T-helper 1 cell treated with Interleukin-12 subunit alpha and Interleukin-12 subunit beta and Interleukin-4 antibody, amounts not matched to agents 30 μg/mL and 1 μg/mL, for 36 hours (primary cell): Measurements from ENCODE around the gene HNRNPAB.
"Not testable (repeated sequence)": the region's sequence is repeated elsewhere in the genome, so short reads cannot be mapped to it uniquely, and the experiment has no call there.

Experiments used
- H3K27ac Mint-ChIP-seq: one replicate; pipeline ENCODE4 v1.8.0; 2021; ENCODE audit warnings: mild to moderate bottlenecking, mixed read lengths
- H3K27me3 Mint-ChIP-seq: one replicate; pipeline ENCODE4 v1.8.0; 2021; ENCODE audit warnings: low read depth, mixed read lengths
- H3K36me3 Mint-ChIP-seq: one replicate; pipeline ENCODE4 v1.8.0; 2021; ENCODE audit warnings: low read depth, mixed read lengths
- H3K4me1 Mint-ChIP-seq: one replicate; pipeline ENCODE4 v1.8.0; 2021; ENCODE audit warnings: low read depth, mixed read lengths
- H3K4me3 Mint-ChIP-seq: one replicate; pipeline ENCODE4 v1.8.0; 2021; ENCODE audit warnings: mild to moderate bottlenecking, moderate library complexity, mixed read lengths
- H3K9me3 Mint-ChIP-seq: one replicate; pipeline ENCODE4 v1.8.0; 2021; ENCODE audit warnings: mixed read lengths

HNRNPAB gene

DNA sequence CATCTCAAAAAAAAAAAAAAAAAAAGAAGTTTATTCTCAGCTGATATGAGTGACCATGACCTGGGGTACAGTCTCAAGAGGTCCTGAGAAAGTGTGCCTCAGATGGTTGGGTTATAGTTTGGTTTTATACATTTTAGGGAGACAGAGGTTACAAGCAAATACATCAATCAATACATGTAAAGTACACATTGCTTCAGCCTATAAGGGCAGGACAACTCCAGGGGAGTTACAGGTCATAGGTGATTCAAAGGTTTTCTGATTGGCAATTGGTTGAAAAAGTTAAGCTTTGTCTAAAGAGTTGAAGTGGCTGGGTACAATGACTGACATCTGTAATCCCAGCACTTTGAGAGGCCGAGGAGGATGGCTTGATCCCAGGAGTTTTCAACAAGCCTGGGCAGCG is 14.9 kb upstream of the HNRNPAB start:
- H3K9me3 Mint-ChIP-seq = no peaks in the 10 kb centered on the region
- peaks cover 14% of the 10 kb centered on the region for H3K4me1 Mint-ChIP-seq
- H3K4me3 Mint-ChIP-seq = no peak overlapping the region
- H3K27me3 Mint-ChIP-seq = peaks cover 34% of the 10 kb centered on the region
- H3K36me3 Mint-ChIP-seq = no peaks in the 10 kb centered on the region
- no peak overlapping the region for H3K27ac Mint-ChIP-seq

GRCh38 chr5:178191661-178192060 is 12.7 kb upstream of the HNRNPAB start:
- Mint-ChIP-seq H3K27me3 (peaks cover 42% of the 10 kb centered on the region), H3K4me1 (peaks cover 14% of the 10 kb centered on the region), H3K9me3 (no peaks in the 10 kb centered on the region), H3K4me3 (no peak overlapping the region), H3K36me3 (no peaks in the 10 kb centered on the region), H3K27ac (no peak overlapping the region)

DNA sequence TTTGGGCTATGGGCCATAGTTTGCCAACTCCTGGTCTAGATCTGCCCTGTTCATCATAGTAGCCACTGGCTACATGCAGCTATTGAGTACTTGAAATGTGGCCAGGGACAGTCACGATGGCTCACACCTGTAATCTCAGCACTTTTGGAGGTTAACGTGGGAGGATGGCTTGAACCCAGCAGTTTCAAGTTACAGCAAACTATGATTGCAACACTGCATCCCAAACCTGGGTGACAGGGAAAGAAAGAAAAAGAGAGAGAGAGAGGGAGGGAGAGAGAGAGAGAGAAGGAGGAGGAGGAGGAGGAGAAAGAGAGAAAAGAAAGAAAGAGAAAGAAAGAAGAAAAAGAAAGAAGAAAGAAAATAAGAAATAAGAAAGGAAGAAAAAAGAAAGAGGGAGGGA is 12.1 kb upstream of the HNRNPAB start:
- H3K4me3 Mint-ChIP-seq = no peak overlapping the region
- H3K27me3 Mint-ChIP-seq = peaks cover 42% of the 10 kb centered on the region
- H3K36me3 Mint-ChIP-seq = no peaks in the 10 kb centered on the region
- no peaks in the 10 kb centered on the region for H3K9me3 Mint-ChIP-seq
- H3K27ac Mint-ChIP-seq = no peak overlapping the region
- H3K4me1 Mint-ChIP-seq = peaks cover 14% of the 10 kb centered on the region

GRCh38 chr5:178192787-178193186 is 11.5 kb upstream of the HNRNPAB start:
- no peaks in the 10 kb centered on the region for H3K9me3 Mint-ChIP-seq
- H3K27me3 Mint-ChIP-seq = peaks cover 42% of the 10 kb centered on the region
- H3K27ac Mint-ChIP-seq = no peak overlapping the region
- no peaks in the 10 kb centered on the region for H3K36me3 Mint-ChIP-seq
- H3K4me3 Mint-ChIP-seq = no peak overlapping the region
- peaks cover 14% of the 10 kb centered on the region for H3K4me1 Mint-ChIP-seq

GRCh38 chr5:178193251-178193809 is 11.0 kb upstream of the HNRNPAB start:
- no peak overlapping the region for H3K27ac Mint-ChIP-seq
- peaks cover 41% of the 10 kb centered on the region for H3K27me3 Mint-ChIP-seq
- H3K4me1 Mint-ChIP-seq = peaks cover 14% of the 10 kb centered on the region
- no peaks in the 10 kb centered on the region for H3K36me3 Mint-ChIP-seq
- H3K9me3 Mint-ChIP-seq = no peaks in the 10 kb centered on the region
- peak overlapping the region; percentile 17 for H3K4me3 Mint-ChIP-seq

- Mint-ChIP-seq H3K4me3 (no peak overlapping the region), H3K9me3 (no peaks in the 10 kb centered on the region), H3K27me3 (peaks cover 36% of the 10 kb centered on the region), H3K27ac (no peak overlapping the region), H3K36me3 (no peaks in the 10 kb centered on the region), H3K4me1 (peaks cover 14% of the 10 kb centered on the region)
Observed at GRCh38 chr5:178194026-178194425, 10.3 kb upstream of the HNRNPAB start.

DNA sequence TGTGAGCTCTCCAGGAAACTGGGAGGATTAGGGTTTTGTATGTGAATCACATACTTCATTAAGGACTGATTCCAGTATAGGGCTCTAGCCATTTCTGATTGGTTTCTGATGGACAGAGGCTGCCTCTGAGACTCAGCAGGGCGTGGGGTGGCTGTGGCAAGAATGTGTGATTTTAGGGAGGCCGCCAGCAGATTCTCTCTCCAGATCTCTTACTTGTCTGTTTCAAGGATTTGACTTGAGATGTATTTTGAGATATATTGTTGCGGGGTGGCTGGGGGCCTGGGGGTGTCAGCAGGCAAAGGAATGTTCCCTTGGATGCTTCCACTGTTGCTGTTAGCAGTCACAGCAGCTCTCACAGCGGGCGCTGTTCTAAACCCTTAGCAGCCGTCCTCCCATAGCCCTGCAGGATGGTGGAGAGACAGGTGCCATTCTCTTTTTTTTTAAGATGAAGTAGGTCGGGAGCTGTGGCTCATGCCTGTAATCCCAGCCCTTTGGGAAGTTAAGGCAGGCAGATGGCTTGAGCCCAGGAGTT is 8.0 kb upstream of the HNRNPAB start:
- Mint-ChIP-seq H3K27me3 (peaks cover 29% of the 10 kb centered on the region), H3K9me3 (no peaks in the 10 kb centered on the region), H3K4me1 (peaks cover 14% of the 10 kb centered on the region), H3K4me3 (no peak overlapping the region), H3K27ac (no peak overlapping the region), H3K36me3 (no peaks in the 10 kb centered on the region)

GRCh38 chr5:178196986-178197385 is 7.3 kb upstream of the HNRNPAB start:
- Mint-ChIP-seq H3K4me1 (peaks cover 14% of the 10 kb centered on the region), H3K27ac (no peak overlapping the region), H3K9me3 (no peaks in the 10 kb centered on the region), H3K36me3 (no peaks in the 10 kb centered on the region), H3K4me3 (no peak overlapping the region), H3K27me3 (peaks cover 28% of the 10 kb centered on the region)

GRCh38 chr5:178198151-178198550 is 6.2 kb upstream of the HNRNPAB start:
- H3K9me3 Mint-ChIP-seq, H3K4me3 Mint-ChIP-seq, H3K36me3 Mint-ChIP-seq, H3K27ac Mint-ChIP-seq: not testable (repeated sequence)
- Mint-ChIP-seq H3K27me3 (peaks cover 19% of the 10 kb centered on the region), H3K4me1 (peaks cover 10% of the 10 kb centered on the region)

- H3K27ac Mint-ChIP-seq = no peak overlapping the region
- H3K36me3 Mint-ChIP-seq = no peaks in the 10 kb centered on the region
- peaks cover 7% of the 10 kb centered on the region for H3K4me1 Mint-ChIP-seq
- no peak overlapping the region for H3K4me3 Mint-ChIP-seq
- peaks cover 14% of the 10 kb centered on the region for H3K27me3 Mint-ChIP-seq
- H3K9me3 Mint-ChIP-seq = no peaks in the 10 kb centered on the region
Observed at GRCh38 chr5:178198706-178199105, 5.6 kb upstream of the HNRNPAB start.

DNA sequence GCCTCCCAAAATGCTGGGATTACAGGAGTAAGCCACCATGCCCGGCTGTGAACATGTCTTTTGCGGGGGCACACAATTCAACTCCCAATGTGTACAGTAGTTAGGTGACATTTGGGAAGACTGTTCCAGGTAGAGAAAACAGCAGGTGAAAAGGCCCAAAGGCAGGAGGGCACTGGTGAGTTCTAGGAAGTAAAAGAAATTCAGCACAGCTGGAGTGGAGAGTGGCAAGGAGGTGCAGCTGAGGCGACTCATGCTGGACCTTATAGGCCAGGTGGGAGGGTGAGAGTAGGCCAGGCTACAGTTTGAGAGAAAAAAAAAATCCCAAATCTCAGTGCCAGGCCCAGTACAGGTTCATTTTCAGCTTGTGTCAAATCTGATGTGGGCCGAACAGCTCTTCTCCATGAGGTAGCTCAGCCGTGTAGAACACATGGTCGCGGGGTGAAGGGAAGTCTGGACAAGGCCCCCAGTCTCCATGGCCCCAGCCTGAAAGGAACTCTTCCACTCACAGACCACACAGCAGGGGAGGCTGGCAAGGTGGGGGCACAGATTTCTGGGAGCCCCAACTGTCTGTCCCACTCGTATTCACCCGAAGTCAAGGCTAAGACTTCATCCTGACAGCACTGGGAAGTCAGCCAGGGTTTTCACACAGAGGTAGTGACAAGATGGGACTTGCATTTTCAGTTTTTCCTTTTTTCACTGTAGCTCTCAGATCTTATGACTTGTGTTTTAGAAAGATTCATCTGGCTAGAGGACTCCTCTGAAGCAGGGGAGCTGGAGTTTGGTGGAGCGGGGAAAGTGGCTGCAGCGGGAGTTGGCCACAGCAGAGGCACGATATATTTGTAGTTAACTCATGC is 4.5 kb upstream of the HNRNPAB start:
- no peaks in the 10 kb centered on the region for H3K9me3 Mint-ChIP-seq
- H3K4me1 Mint-ChIP-seq = peaks cover 2% of the 10 kb centered on the region
- H3K27me3 Mint-ChIP-seq = peaks cover 4% of the 10 kb centered on the region
- no peak overlapping the region for H3K4me3 Mint-ChIP-seq
- peaks cover 3% of the 10 kb centered on the region for H3K36me3 Mint-ChIP-seq
- H3K27ac Mint-ChIP-seq = no peak overlapping the region

GRCh38 chr5:178201221-178201926 is 3.0 kb upstream of the HNRNPAB start:
- Mint-ChIP-seq H3K36me3 (peaks cover 11% of the 10 kb centered on the region), H3K4me3 (no peak overlapping the region), H3K27ac (no peak overlapping the region), H3K4me1 (peaks cover 9% of the 10 kb centered on the region), H3K27me3 (no peaks in the 10 kb centered on the region), H3K9me3 (no peaks in the 10 kb centered on the region)

- H3K27ac Mint-ChIP-seq = no peak overlapping the region
Observed at GRCh38 chr5:178201927-178202235, 2.5 kb upstream of the HNRNPAB start.

DNA sequence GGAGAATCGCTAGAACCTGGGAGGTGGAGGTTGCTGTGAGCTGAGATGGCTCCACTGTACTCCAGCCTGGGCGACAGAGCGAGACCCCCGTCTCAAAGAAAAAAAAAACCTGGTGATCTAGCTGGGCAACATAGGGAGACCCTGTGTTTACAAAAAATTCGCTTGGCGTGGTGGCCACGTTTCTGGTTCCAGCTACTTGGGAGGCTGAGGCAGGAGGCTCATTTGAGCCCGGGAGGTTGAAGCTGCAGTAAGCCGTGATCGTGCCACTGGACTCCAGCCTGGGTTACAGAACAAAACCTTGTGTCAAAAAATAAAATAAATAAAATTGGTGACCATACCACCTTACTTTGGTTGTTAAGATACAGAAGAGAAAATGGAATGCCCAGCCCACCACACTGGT is 1.8 kb upstream of the HNRNPAB start:
- Mint-ChIP-seq H3K4me1 (peaks cover 12% of the 10 kb centered on the region), H3K36me3 (peaks cover 21% of the 10 kb centered on the region), H3K9me3 (no peaks in the 10 kb centered on the region), H3K4me3 (peak overlapping the region; percentile 48), H3K27ac (no peak overlapping the region), H3K27me3 (no peaks in the 10 kb centered on the region)

More at GRCh38 chr5:178201927-178202235, 2.5 kb upstream of the HNRNPAB start:
- H3K9me3 Mint-ChIP-seq = no peaks in the 10 kb centered on the region
- H3K27me3 Mint-ChIP-seq = no peaks in the 10 kb centered on the region
- H3K4me1 Mint-ChIP-seq = peaks cover 12% of the 10 kb centered on the region
- peaks cover 14% of the 10 kb centered on the region for H3K36me3 Mint-ChIP-seq
- H3K4me3 Mint-ChIP-seq = no peak overlapping the region
